NB4 (cell line): ENCODE data around the gene TSPAN32.

Source experiments
- CTCF ChIP-seq: IDR thresholded peaks from one replicate; pipeline ENCODE4 v1.5.1; 2012; ENCODE audit warnings: low read depth, low read length
- MAX ChIP-seq: IDR thresholded peaks from 2 replicates; pipeline ENCODE4 v1.6.1; 2011; ENCODE audit warnings: low read depth, low read length
- MYC ChIP-seq: IDR thresholded peaks from 2 replicates; pipeline ENCODE4 v1.6.1; 2011; ENCODE audit warnings: low read depth, low read length
- POLR2A ChIP-seq: IDR thresholded peaks from 2 replicates; pipeline ENCODE4 v1.6.1; 2011; ENCODE audit warnings: mild to moderate bottlenecking; ENCODE audit not compliant: insufficient read length; ENCODE audit errors: extremely low read depth

DNA sequence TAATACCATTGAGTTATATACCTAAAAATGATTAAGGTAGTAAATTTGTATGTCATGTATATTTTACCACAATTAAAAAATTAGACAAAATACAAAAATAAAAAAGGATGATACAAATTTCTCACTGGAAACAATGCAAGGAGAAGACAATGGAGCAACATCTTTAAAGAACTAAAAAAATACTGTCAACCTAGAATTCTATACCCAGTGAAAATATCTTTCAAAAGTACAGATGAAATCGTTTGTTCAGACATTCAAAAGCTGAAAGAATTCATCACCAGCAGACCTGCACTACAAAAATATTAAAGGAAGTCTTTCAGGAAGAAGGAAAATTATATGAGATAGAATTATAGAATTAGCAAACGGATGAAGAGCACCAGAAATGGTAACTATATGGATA is 21.6 kb upstream of the TSPAN32 start:
- TF ChIP-seq CTCF (no peak), POLR2A (no peak), MYC (no peak), MAX (no peak)
